Central memory CD8-positive, alpha-beta T cell (primary cell): ENCODE measurements around the gene GALC.

Experiments used
- ATAC-seq: fragments of 150-1000 bp; cut with Tn5 transposase; replicated peaks from 2 replicates; pipeline ENCODE4 v1.10.0; 2022; ENCODE audit warnings: mild to moderate bottlenecking, moderate FRiP score, moderate number of reproducible peaks; ENCODE audit not compliant: poor library complexity, severe bottlenecking; ENCODE audit errors: extremely low read depth
- DNase-seq, 2 donors: peaks; one replicate each; pipeline ENCODE4 v3.0.0; 2021; ENCODE audit warnings: low spot score in 2 of 2
- H3K27ac Mint-ChIP-seq: one replicate; pipeline ENCODE4 v1.8.0; 2022; ENCODE audit warnings: low read depth, mild to moderate bottlenecking, moderate library complexity, mixed read lengths
- H3K27me3 Mint-ChIP-seq: one replicate; pipeline ENCODE4 v1.8.0; 2022; ENCODE audit warnings: mixed read lengths
- H3K36me3 Mint-ChIP-seq: one replicate; pipeline ENCODE4 v1.8.0; 2022; ENCODE audit warnings: mild to moderate bottlenecking, moderate library complexity, mixed read lengths; ENCODE audit not compliant: insufficient read depth
- H3K4me1 Mint-ChIP-seq: one replicate; pipeline ENCODE4 v1.8.0; 2022; ENCODE audit warnings: mixed read lengths
- H3K4me3 Mint-ChIP-seq: one replicate; pipeline ENCODE4 v1.8.0; 2022; ENCODE audit warnings: mild to moderate bottlenecking, moderate library complexity, mixed read lengths
- H3K9me3 Mint-ChIP-seq: one replicate; pipeline ENCODE4 v1.8.0; 2022; ENCODE audit warnings: mixed read lengths

GALC gene

GRCh38 chr14:87975636-87976035, 17.3 kb downstream of the GALC start:
- H3K4me3 Mint-ChIP-seq: no peak overlapping the region
- H3K4me1 Mint-ChIP-seq: peaks cover 10% of the 10 kb centered on the region
- ATAC-seq (no peak), DNase-seq (no peak)
- H3K27ac Mint-ChIP-seq: no peak overlapping the region
- H3K9me3 Mint-ChIP-seq: peaks cover 5% of the 10 kb centered on the region
- H3K27me3 Mint-ChIP-seq: no peaks in the 10 kb centered on the region
- peaks cover 23% of the 10 kb centered on the region for H3K36me3 Mint-ChIP-seq

DNA sequence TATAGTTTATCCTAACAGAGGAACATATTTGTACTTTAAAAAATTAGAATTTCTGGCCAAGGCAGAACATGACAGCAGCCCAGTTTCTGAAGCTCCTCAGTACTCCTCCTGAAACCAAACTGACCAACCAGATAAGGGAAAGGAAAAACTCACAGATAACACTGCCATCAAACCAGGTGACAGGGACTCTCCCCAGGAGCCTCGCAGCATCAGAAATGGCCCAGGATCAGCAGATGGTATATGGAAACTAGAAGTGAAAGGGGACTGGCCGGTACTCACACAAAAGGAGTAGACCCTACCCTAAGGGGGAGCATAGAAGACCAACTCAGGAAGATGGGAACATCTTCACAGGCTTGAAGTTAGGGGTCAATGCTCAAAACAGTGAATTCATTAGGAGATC, 22.0 kb downstream of the GALC start:
- DNase-seq (no peak), ATAC-seq (no peak)
- H3K27me3 Mint-ChIP-seq: no peaks in the 10 kb centered on the region
- H3K36me3 Mint-ChIP-seq: peaks cover 18% of the 10 kb centered on the region
- H3K4me3 Mint-ChIP-seq: no peak overlapping the region
- H3K9me3 Mint-ChIP-seq: no peaks in the 10 kb centered on the region
- H3K27ac Mint-ChIP-seq: no peak overlapping the region
- H3K4me1 Mint-ChIP-seq: no peaks in the 10 kb centered on the region

- peaks cover 9% of the 10 kb centered on the region for H3K36me3 Mint-ChIP-seq
These were observed 25.5 kb downstream of the GALC start for GRCh38 chr14:87967496-87967895.

GRCh38 chr14:87966816-87967215, 26.2 kb downstream of the GALC start:
- no peaks in the 10 kb centered on the region for H3K27me3 Mint-ChIP-seq
- DNase-seq (no peak), ATAC-seq (no peak)
- H3K36me3 Mint-ChIP-seq: peaks cover 9% of the 10 kb centered on the region
- no peak overlapping the region for H3K27ac Mint-ChIP-seq
- H3K4me1 Mint-ChIP-seq: peaks cover 8% of the 10 kb centered on the region
- no peaks in the 10 kb centered on the region for H3K9me3 Mint-ChIP-seq
- H3K4me3 Mint-ChIP-seq: no peak overlapping the region

More at GRCh38 chr14:87967496-87967895, 25.5 kb downstream of the GALC start:
- H3K4me1 Mint-ChIP-seq: peaks cover 4% of the 10 kb centered on the region
- H3K27me3 Mint-ChIP-seq: no peaks in the 10 kb centered on the region
- ATAC-seq (no peak), DNase-seq (no peak)
- H3K27ac Mint-ChIP-seq: no peak overlapping the region
- H3K4me3 Mint-ChIP-seq: no peak overlapping the region
- H3K9me3 Mint-ChIP-seq: no peaks in the 10 kb centered on the region

DNA sequence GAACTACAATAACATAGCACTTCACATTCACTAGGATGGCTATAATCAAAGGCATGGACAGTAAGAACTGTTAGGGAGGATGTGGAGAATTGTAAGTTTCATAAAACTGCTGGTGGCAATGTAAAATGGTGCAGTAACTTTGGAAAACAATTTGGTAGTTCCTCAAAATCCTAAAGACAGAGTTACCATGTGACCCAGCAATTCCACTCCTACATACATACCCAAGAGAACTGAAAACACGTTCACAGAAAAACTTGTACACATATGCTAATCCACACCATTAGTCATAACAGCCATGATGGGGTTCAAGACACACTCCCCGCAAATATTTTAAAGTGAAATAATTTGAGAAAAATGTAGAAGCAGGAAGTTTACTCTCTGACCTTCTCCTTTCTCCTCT, 31.7 kb downstream of the GALC start:
- Mint-ChIP-seq H3K9me3 (no peaks in the 10 kb centered on the region), H3K4me3 (no peak overlapping the region), H3K27ac (peak overlapping the region; percentile 25), H3K4me1 (peaks cover 51% of the 10 kb centered on the region), H3K27me3 (no peaks in the 10 kb centered on the region), H3K36me3 (peaks cover 7% of the 10 kb centered on the region)
- no peak for ATAC-seq
- DNase-seq: no peak

DNA sequence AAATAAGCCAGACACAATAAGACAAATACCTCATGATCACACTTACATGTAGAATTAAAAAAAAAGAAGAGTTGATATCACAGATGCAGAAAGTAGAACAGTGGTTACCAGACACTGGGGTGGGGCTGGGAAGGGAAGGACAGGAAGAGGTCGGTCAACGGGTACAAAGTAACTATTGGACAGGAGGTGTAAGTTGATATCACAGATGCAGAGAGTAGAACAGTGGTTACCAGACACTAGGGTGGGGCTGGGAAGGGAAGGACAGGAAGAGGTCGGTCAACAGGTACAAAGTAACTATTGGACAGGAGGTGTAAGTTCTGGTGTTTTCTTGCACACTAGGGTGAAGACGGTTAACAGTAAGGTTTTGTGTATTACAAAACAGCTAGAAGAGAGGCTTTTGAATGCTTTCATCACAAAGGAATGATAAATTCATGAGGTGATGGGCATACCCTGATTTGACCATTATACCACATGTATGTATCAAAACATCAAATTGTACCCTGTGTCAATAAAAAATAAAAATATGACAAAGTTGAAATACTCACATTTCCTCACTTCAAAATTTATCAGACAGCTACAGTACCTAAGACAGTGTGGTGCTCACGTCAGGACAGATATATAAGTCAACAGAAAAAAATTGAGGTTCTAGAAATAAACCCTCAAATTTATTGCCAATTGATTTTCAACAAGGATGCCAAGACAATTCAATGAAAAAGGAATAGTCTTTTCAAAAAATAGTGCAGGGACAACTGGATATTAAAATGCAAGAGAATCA, 32.8 kb downstream of the GALC start:
- DNase-seq (peak in 1 of 2 donors; percentile 9), ATAC-seq (peak; percentile 76)
- H3K4me3 Mint-ChIP-seq: peak overlapping the region; percentile 39
- H3K36me3 Mint-ChIP-seq: peaks cover 7% of the 10 kb centered on the region
- peaks cover 61% of the 10 kb centered on the region for H3K4me1 Mint-ChIP-seq
- H3K27ac Mint-ChIP-seq: peak overlapping the region; percentile 69
- no peaks in the 10 kb centered on the region for H3K9me3 Mint-ChIP-seq
- no peaks in the 10 kb centered on the region for H3K27me3 Mint-ChIP-seq

- Mint-ChIP-seq H3K4me3 (no peak overlapping the region), H3K4me1 (peaks cover 73% of the 10 kb centered on the region), H3K27me3 (no peaks in the 10 kb centered on the region), H3K9me3 (no peaks in the 10 kb centered on the region), H3K27ac (peak overlapping the region; percentile 79), H3K36me3 (peaks cover 3% of the 10 kb centered on the region)
- ATAC-seq (no peak), DNase-seq (no peak)
These were observed 37.5 kb downstream of the GALC start for GRCh38 chr14:87955501-87955900.

DNA sequence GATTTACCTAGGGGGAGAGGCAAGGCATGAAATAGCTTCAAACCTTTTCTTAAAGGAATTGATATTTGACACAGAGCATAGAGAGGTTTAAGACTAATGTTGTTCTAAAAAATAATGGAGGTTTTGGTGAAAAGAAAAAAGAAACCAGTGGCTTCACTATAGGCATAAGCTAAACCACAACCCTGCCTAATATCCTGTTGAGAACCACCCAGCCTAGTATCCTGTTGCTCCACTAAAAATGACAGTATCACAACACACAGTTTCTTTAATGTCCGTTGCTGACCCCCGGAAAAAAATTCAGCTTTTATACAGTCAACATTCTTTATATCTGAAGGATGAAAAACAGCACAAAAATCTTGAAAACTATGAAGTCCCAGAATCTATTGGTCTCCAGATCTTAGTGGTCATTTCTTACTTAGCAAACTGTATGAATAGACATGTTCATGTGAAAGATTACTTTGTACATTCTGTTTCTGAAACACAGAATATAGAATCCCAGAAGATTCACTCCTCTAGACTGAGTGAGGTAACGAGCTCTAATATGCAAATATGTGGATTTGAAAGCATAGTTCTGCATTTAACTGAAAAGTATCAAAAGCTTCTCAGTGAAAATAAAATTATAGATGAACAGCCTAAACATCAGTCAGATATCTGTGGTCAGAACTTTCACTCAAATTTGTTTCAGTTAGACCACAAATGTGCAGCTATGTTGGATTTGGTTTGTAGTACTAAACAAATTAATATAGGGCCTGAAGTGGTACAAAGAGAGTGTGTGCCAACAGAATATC, 40.5 kb downstream of the GALC start:
- H3K4me3 Mint-ChIP-seq: peak overlapping the region; percentile 68
- H3K36me3 Mint-ChIP-seq: peaks cover 6% of the 10 kb centered on the region
- peaks cover 56% of the 10 kb centered on the region for H3K4me1 Mint-ChIP-seq
- peak; percentile 80 for ATAC-seq
- DNase-seq: no peak
- no peaks in the 10 kb centered on the region for H3K27me3 Mint-ChIP-seq
- no peaks in the 10 kb centered on the region for H3K9me3 Mint-ChIP-seq
- peak overlapping the region; percentile 93 for H3K27ac Mint-ChIP-seq

GRCh38 chr14:87944987-87945604, 47.9 kb downstream of the GALC start:
- Mint-ChIP-seq H3K4me3 (no peak overlapping the region), H3K36me3 (peaks cover 20% of the 10 kb centered on the region), H3K27me3 (no peaks in the 10 kb centered on the region), H3K4me1 (peaks cover 17% of the 10 kb centered on the region), H3K9me3 (no peaks in the 10 kb centered on the region), H3K27ac (no peak overlapping the region)
- peak; percentile 40 for ATAC-seq
- no peak for DNase-seq

DNA sequence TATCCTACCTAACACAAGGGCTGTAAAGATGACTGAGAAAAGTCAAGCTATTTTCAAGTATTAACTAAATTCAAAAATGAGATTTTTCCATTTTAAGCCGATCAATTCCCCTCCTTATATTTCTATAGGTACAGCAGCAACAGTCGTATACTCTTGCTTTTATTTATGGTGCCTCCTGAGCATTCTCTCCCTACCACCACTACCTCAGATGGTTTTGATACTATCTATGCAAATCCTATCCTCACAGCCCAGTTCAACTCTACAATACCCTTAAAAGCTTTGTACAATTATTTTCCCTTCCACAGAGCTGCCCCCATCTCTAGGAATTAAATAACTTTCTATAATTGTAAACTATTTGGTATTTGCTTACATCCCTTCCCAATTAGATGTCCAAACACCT, 52.1 kb downstream of the GALC start:
- no peak for ATAC-seq
- no peaks in the 10 kb centered on the region for H3K27me3 Mint-ChIP-seq
- no peak for DNase-seq
- no peak overlapping the region for H3K4me3 Mint-ChIP-seq
- peaks cover 6% of the 10 kb centered on the region for H3K4me1 Mint-ChIP-seq
- H3K9me3 Mint-ChIP-seq: no peaks in the 10 kb centered on the region
- H3K36me3 Mint-ChIP-seq: peaks cover 23% of the 10 kb centered on the region
- H3K27ac Mint-ChIP-seq: peak overlapping the region; percentile 58

- no peak for ATAC-seq
- H3K27me3 Mint-ChIP-seq: no peaks in the 10 kb centered on the region
These were observed 52.6 kb downstream of the GALC start for GRCh38 chr14:87940382-87940781.

GRCh38 chr14:87935886-87936285, 57.1 kb downstream of the GALC start:
- H3K9me3 Mint-ChIP-seq: no peaks in the 10 kb centered on the region
- H3K4me3 Mint-ChIP-seq: no peak overlapping the region
- peaks cover 17% of the 10 kb centered on the region for H3K36me3 Mint-ChIP-seq
- peaks cover 6% of the 10 kb centered on the region for H3K4me1 Mint-ChIP-seq
- DNase-seq (no peak), ATAC-seq (no peak)
- no peaks in the 10 kb centered on the region for H3K27me3 Mint-ChIP-seq
- H3K27ac Mint-ChIP-seq: no peak overlapping the region

More at GRCh38 chr14:87940382-87940781, 52.6 kb downstream of the GALC start:
- H3K9me3 Mint-ChIP-seq: no peaks in the 10 kb centered on the region
- H3K4me1 Mint-ChIP-seq: peaks cover 6% of the 10 kb centered on the region
- no peak for DNase-seq
- H3K36me3 Mint-ChIP-seq: peaks cover 23% of the 10 kb centered on the region
- no peak overlapping the region for H3K27ac Mint-ChIP-seq
- no peak overlapping the region for H3K4me3 Mint-ChIP-seq
